ENCODE data around the gene CERS6.

CERS6 gene

DNA sequence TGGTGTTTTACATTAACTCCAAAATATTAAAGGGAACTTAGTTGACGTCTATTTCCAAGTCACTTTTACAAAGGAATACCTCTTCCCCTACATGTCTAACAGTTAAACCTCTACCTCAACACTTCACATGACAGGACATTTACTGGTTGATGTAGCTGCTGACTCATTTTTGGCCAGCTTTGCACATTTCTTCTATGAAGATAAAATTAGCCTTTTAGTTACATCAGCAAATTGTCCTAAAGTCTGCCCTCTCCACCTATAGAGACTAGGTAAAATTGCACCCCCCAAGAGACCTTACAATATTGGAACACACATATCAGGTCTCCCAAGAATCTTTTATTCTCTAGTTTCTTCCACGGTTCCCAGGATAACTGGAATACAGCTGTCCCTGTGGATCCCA lies 10.1 kb upstream of the CERS6 start:
- DNase-seq: no peak

DNA sequence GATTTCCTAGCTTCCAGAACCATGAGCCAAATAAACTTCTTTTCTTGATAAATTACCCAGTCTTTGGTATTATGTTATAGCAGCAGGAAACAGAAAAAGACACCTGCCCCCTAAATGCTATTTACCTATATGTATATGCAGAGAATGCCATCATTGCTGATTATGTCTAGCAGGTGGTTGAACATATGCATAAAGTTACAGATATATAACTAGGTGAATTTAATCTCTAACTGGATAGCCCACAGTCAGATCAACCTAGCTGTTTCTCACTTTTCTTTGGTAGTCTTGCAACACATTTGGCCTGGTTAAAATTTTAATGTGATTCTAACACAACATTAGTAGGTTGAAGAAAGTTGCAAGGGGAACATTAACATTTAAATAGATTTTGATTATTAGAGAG lies 7.1 kb upstream of the CERS6 start:
- DNase-seq: no peak

- DNase-seq: no peak
These were observed 6.7 kb upstream of the CERS6 start for GRCh38 chr2:168449419-168449818.

DNA sequence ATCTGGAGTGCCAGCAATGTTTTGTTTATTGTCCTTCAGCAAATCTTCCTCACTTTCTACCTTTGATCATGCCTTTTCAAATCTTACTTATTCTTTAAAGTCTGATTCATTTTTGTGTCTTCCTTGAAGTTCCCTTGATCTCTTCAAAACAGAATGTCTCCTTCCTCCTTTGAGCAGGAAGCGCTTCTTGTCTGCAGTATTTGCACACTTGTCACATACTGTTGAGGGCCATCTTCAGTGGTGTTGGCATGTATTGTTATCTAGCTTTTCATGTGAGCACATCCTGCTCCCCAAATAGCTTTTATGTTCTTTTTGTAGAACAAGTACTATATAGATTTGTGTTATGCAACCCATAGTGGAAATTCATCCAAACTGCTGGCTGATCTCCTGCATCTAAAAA lies 5.9 kb upstream of the CERS6 start:
- no peak for DNase-seq

- DNase-seq: no peak
These were observed 5.3 kb upstream of the CERS6 start for GRCh38 chr2:168450732-168451131.

DNA sequence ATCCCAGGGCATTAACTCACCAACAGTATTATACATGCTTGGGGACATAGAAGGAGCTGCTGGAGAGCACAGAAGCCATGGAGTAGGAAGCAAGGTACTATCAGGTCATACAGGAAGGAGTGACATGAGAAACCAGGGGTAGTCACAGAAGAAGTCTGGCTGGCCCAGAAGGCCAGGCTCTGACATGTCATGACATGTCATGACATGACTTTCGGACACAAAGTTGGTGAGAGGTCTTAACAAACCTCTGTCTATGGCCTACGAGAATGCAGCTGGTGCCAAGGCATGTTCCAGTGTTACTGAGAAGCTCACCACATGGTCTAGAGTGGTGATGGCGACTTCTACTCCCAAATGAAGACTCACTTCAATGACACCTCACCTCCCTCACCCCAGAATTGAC lies 3.3 kb upstream of the CERS6 start:
- DNase-seq: no peak

GRCh38 chr2:168453404-168453803 lies 2.7 kb upstream of the CERS6 start:
- no peak for DNase-seq

DNA sequence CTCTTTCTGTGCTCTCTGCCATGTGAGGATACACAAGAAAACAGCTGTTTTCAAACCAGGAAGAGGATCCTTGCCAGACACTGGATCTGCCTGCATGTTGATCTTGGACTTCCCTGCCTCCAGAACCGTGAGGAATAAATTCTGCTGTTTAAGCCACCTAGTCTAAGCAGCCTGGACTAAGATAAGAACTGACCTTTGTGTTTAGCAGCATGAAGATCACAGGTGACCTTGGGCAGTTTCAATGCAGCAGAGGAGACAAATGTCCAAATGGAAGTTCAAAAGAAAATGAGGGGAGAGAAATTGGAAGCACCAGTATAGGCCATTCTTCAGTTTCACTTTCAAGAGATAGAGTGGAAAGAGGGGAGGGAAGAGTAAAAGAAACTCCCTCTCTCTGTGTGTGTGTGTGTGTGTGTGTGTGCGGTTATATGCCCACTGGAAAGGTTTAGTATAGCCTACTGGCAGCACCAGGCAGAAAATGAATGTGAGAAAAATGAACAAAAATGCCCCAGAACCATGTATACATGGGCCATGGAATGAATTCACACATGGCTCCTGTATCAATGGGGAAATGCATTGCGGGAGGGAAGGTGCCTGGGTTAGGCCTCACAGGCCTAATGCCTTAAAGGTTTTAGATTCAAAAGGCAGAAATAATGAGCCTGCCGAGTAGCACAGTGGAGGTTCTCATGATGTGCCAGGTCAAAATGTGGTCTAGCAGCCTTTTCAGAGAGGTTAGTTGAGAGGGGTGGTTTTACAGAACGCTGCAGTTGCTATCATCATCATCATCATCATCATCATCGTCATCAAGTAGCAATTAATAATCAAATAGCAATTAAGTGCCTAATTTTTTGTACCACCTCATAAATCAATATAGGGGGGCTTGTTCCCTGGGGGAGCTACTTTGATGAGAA lies 1.1 kb upstream of the CERS6 start:
- DNase-seq: no peak

DNA sequence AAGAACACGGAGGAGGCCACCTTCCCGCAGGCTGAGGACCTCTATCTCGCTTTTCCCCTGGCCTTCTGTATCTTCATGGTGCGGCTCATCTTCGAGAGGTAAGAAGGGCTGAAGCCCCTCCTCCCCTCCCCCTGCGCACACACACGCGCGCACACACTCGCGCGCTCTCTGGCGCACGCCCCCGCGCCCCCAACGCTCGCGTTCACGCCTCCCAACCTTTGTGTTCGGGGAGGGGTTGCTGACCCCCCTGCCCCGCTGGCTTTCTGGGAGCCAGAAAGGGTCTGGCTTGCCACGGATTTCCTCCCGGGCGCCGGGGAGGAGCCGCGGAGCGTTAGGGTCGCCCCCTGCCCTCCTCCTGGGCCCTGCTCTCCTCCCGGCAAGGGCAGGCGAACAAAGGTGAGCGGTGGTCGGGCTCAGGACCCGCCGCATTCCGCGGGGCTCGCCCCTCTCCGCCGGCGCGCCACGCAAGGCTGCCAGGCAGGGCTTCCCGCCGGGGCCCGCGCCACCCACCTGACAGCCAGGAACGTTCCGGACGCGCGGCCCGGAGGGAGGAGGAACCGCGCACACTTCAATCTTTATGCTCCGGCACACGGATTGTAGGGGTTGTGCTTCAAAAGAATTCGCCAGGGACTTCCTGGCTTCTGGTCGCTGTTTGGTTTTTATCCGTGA lies 583 bp downstream of the CERS6 start:
- DNase-seq: peak; percentile 74

DNA sequence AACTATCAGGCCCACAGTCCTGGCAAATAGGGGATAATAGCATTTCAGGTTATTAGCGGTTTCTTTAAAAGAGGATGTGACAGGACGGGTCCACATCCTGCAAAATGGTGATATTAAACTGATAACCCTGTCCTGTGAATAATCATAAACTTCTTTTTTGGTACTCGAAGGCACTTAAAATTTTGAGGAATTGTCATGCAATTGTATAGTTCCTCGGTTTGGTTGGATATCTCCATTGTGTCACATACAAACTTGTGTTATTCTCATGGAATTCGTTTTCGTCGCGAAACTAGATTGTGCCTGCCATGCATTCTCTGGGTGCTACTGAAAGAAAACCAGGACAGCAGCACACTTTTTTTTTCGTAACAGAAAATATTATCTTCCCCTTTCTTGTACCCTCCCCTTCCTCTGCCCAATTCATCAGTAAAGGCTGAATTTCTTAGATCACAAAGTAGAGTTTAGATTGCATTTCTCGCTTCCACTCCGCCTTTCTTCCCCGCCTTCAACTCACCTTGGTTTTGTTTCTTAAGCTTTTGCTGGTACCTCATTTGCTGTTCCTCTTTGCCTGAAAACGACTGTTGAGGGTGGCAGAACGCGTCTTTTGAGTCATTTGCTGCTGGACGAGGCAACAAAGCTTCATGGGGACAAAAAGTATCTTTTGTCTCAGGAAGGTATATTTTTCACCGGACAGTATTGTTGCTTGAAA lies 1.3 kb downstream of the CERS6 start:
- DNase-seq: no peak

DNA sequence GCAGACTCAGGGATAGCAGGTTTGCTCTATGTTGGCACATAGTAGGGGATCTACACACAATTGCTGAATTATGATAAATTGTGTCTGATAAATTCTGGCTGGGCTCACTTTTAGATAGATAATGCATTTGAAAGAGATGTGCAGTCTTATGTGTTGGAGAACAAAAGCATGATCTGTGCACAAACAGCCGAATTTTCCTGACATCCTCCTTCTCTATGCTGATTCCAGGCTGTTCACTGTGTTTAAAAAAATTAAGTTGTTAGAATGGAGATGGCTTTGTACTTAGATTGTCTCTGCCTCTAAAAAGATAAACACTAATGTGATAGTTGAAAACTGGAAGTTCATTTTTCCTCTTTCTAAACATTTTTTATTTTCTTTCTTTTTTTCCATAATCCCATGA lies 2.1 kb downstream of the CERS6 start:
- DNase-seq: no peak

GRCh38 chr2:168459256-168459655 lies 3.2 kb downstream of the CERS6 start:
- DNase-seq: no peak

- DNase-seq: no peak
These were observed 4.5 kb downstream of the CERS6 start for GRCh38 chr2:168460571-168460970.

DNA sequence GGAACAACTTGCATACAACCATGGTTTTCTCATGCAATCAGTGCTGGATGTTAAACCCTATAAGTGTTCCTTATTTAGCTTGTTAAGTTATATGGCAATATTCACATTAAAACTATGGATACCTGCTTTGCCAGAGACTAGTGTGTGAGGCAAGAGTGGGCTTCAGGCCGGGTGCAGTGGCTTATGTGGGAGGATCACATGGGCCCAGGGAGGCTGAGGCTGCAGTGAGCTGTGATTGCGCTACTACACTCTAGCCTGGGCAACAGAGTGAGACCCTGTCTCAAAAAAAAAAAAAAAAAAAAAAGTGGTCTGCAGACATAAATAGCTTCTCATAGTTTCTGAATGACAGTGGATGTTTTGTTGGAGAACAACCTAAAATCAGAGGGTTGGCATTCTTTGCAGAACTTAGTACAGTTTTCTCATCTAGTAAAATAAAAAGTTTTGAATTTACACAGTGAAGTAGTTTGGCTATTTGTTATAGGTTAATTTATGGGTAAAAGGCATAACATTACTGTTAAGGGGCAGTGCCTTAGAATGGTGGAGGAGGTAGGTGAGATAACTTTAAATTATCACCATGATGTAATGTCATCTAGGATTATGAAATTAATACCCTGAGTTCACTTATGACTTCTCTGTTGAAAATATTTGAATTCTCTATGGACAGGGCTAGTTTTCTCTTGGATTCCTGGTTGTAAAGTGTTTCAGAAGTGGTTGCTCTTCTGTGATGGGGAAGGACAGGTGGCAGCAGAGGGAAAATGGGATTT lies 5.3 kb downstream of the CERS6 start:
- no peak for DNase-seq

- no peak for DNase-seq
These were observed 5.9 kb downstream of the CERS6 start for GRCh38 chr2:168461942-168462331.

DNA sequence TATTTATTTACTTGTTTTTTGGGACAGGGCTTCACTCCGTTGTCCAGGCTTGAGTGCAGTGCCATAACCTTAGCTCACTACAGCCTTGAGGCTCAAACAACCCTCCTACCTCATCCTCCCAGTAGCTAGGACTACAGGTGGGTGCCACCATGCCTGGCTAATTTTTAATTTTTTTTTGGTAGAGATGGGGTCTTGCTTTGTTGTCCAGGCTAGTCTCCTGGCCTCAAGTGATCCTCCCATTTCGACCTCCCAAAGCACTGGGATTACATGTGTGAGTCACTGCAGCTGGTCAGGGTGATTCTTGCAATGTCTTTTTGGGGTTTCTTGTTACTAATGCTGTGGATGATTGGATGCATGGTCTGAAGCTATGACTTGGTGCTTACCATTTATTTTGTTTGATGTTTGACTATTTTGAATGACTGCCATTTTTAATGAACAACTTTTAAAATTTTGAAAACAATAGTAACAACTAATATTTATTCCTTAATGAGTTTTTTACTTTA lies 6.5 kb downstream of the CERS6 start:
- no peak for DNase-seq

DNA sequence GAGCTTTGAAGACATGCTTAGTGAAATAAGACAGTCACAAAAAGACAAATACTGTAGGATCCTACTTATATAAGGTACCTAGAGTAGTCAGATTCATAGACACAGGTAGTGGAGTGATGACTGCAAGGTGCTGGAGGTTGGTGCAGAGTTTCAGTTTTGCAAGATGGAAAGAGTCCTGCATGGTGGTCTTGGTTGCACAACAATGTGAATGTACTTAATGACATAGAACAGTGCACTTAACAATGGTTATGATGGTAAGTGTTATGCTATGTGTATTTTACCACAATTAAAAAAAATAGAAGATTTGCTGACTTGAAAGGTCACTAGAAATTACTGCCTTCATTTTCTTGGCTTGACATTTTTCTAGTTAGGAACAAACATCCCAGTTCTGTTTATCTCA lies 9.5 kb downstream of the CERS6 start:
- no peak for DNase-seq

DNA sequence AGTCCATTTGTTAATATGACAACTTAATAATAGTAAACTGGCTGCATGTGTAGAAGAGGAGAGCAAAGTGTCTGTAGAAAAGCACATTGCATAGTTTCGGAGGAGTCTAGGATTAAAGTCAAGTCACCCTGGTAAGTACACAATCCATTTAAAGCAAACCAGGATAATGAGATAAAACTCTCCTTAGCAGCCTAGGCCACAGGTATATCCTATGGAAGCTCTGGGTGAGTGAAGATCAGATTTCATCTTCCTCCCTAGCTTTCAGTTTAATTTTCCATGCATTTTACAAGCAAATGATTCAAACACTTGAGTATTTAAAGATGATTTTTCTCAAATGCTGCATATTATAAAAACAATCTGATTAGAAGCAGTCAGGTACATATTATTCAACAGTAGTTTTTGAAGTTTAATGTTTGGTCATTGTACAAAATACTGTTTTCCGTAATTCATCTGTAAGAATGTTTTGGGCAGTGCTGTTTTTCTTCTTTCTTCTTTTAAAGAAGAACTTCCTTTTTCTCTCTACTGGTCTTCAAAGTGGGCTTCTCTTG lies 10.2 kb downstream of the CERS6 start:
- no peak for DNase-seq

DNA sequence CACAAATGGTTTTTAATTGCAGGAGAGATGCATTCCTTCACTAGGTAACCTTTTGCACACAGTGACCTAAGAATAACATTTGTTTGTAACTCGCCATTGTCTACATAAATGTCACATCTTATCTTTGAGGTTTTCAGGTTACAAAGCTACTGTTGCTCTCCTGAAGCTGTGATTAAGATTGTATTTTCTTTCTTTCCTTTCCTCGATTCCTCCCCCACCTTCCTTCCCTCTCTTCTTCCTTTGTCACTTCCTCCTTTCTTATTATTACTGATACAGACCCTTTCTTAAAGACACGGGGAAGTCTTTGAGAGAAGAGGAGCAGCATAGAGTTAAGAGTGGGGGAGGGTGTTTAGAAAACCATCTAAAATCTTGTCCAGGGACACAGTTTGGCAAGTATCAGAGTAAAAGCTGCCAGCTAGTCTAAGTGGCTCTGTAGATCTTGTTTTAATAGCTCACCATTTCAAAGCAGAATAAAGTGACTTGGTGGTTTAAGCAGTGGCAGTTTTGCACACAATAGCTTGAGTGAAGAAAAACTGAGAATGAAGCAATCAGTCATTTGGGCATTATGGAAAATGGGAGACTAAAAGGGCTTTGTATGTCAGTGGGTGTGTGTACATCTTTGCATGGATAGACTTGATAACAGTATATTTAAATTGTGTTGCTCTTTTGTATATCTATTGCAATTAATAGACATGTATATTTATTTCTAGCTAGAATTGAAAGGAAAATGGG lies 10.9 kb downstream of the CERS6 start:
- DNase-seq: peak; percentile 49

- no peak for DNase-seq
These were observed 11.7 kb downstream of the CERS6 start for GRCh38 chr2:168467729-168468128.

- no peak for DNase-seq
These were observed 12.3 kb downstream of the CERS6 start for GRCh38 chr2:168468354-168468753.

All from NCI-H1105 treated with DMSO at 0.1 percent for 48 hours (cell line).